CD4-positive, alpha-beta T cell (primary cell): ENCODE measurements around the gene SRBD1. TPM values are rescaled to one million over a fixed set of nuclear protein-coding genes. Genes with fewer than 3 reads are reported as not detected.

ENCODE experiments used
- ATAC-seq: fragments of 200-7000 bp; cut with Tn5 transposase; one replicate; pipeline ENCODE4 v1.10.0; 2022; ENCODE audit warnings: mild to moderate bottlenecking; ENCODE audit not compliant: poor library complexity
- CTCF ChIA-PET: fragments of 350-600 bp; sonication (Branson Sonifier 250); formaldehyde crosslinking; loops from one replicate; lab custom pipeline; 2021; ENCODE audit warnings: antibody characterized with exemption, inconsistent platforms; lab: Charles Lee
- POLR2A ChIA-PET: fragments of 350-600 bp; sonication (Branson Sonifier 250); formaldehyde crosslinking; loops from one replicate; lab custom pipeline; 2021; ENCODE audit warnings: antibody characterized with exemption, inconsistent platforms; lab: Charles Lee
- DNase-seq, 14 experiments: peaks; one replicate each; pipeline ENCODE4 v3.0.0-alpha.2; 2013 to 2020; ENCODE audit warnings: mixed read lengths in 2 of 14
- H3K27ac ChIP-seq, 2 donors: one replicate each; pipeline versions ENCODE4 v1.5.1 to v1.7.0; 2013; ENCODE audit warnings: low read length in 2 of 2, low read depth in 1 of 2, mild to moderate bottlenecking in 1 of 2
- H3K27me3 ChIP-seq, 2 experiments: 1 replicate in 1 of 2; 2 replicates in 1 of 2; pipeline versions ENCODE4 v1.6.1 to v1.7.0; 2013; ENCODE audit warnings: low read length in 2 of 2, control low read depth in 1 of 2, mild to moderate bottlenecking in 1 of 2, moderate library complexity in 1 of 2; ENCODE audit not compliant: insufficient read depth in 2 of 2, control insufficient read depth in 1 of 2
- H3K36me3 ChIP-seq: one replicate; pipeline ENCODE4 v1.6.1; 2013; ENCODE audit warnings: low read length, control low read depth; ENCODE audit not compliant: insufficient read depth
- H3K4me1 ChIP-seq: one replicate; pipeline ENCODE4 v1.6.1; 2013; ENCODE audit warnings: low read length, control low read depth; ENCODE audit not compliant: insufficient read depth
- H3K4me3 ChIP-seq: one replicate; pipeline ENCODE4 v1.5.1; 2013; ENCODE audit warnings: mild to moderate bottlenecking, low read length, moderate library complexity
- H3K9me3 ChIP-seq, 2 experiments: 1 replicate in 1 of 2; 2 replicates in 1 of 2; pipeline versions ENCODE4 v1.6.1 to v1.7.0; 2013; ENCODE audit warnings: low read length in 2 of 2, mild to moderate bottlenecking in 2 of 2, control low read depth in 1 of 2, moderate library complexity in 1 of 2; ENCODE audit not compliant: control insufficient read depth in 1 of 2, insufficient read depth in 1 of 2
- H3K27ac Mint-ChIP-seq: one replicate; pipeline ENCODE4 v1.8.0; 2020; ENCODE audit warnings: mixed read lengths
- H3K27me3 Mint-ChIP-seq: one replicate; pipeline ENCODE4 v1.8.0; 2021; ENCODE audit warnings: mixed read lengths
- H3K36me3 Mint-ChIP-seq: one replicate; pipeline ENCODE4 v1.8.0; 2021; ENCODE audit warnings: low read depth, mixed read lengths
- H3K4me1 Mint-ChIP-seq: one replicate; pipeline ENCODE4 v1.8.0; 2021; ENCODE audit warnings: low read depth, mixed read lengths
- H3K4me3 Mint-ChIP-seq: one replicate; pipeline ENCODE4 v1.8.0; 2020; ENCODE audit warnings: mild to moderate bottlenecking, mixed read lengths
- H3K9me3 Mint-ChIP-seq: one replicate; pipeline ENCODE4 v1.8.0; 2020; ENCODE audit warnings: mixed read lengths
- CTCF ChIP-seq: fragments of 200-600 bp; IDR thresholded peaks from one replicate; pipeline ENCODE4 v1.8.0; 2022; ENCODE audit warnings: antibody characterized with exemption, mild to moderate bottlenecking
- intact Hi-C, 2 experiments: fragments of 100-400 bp; cut with DNase I in 1 of 2; cut with micrococcal nuclease in 1 of 2; formaldehyde crosslinking; loops; one replicate each; pipeline versions ENCODE4 v1.15.1 to v1.9.0; 2023 to 2025; cut with DNase I, micrococcal nuclease
- total RNA-seq, 174 experiments: library from RNA in 2 of 174; stranded (reverse) in 2 of 174; gene quantifications; one replicate each; pipeline ENCODE4 v1.2.3 and lab custom pipeline; 2021 to 2026

Gene SRBD1
- total RNA-seq, 2 experiments from 2014 or later: 14.2 to 16.0 TPM

- Histone ChIP-seq H3K27ac (no peak overlapping the region), H3K4me1 (no peaks in the 10 kb centered on the region), H3K27me3 (no peaks in the 10 kb centered on the region), H3K36me3 (no peaks in the 10 kb centered on the region), H3K9me3 (no peaks in the 10 kb centered on the region), H3K4me3 (no peak overlapping the region)
- DNase-seq (no peak), ATAC-seq (no peak)
- TF ChIP-seq CTCF: no peak
- Mint-ChIP-seq H3K36me3 (peaks cover 39% of the 10 kb centered on the region), H3K4me1 (no peaks in the 10 kb centered on the region), H3K27me3 (no peaks in the 10 kb centered on the region), H3K9me3 (no peaks in the 10 kb centered on the region), H3K27ac (no peak overlapping the region), H3K4me3 (no peak overlapping the region)
- POLR2A ChIA-PET: no interaction called here
- intact Hi-C loops: no loop called here
- CTCF ChIA-PET: no interaction called here
Observed at GRCh38 chr2:45399040-45399784, 211.9 kb downstream of the SRBD1 start.

- TF ChIP-seq CTCF: no peak
- H3K4me3 Mint-ChIP-seq: no peak overlapping the region
- H3K27ac Mint-ChIP-seq: no peak overlapping the region
- H3K27me3 ChIP-seq: no peaks in the 10 kb centered on the region
- no peak overlapping the region for H3K27ac ChIP-seq
- H3K27me3 Mint-ChIP-seq: no peaks in the 10 kb centered on the region
- H3K36me3 ChIP-seq: peaks cover 3% of the 10 kb centered on the region
- peaks cover 32% of the 10 kb centered on the region for H3K36me3 Mint-ChIP-seq
- ChIA-PET CTCF (no interaction called here), POLR2A (interaction anchor here (1.3 kb wide), 1 partner anchor 29 kb away, joined by 3 read pairs; no protein-coding TSS in a partner anchor)
- H3K4me1 ChIP-seq: no peaks in the 10 kb centered on the region
- H3K9me3 Mint-ChIP-seq: no peaks in the 10 kb centered on the region
- no peak overlapping the region for H3K4me3 ChIP-seq
- no peaks in the 10 kb centered on the region for H3K4me1 Mint-ChIP-seq
- ATAC-seq (no peak), DNase-seq (no peak)
- intact Hi-C loops: no loop called here
- H3K9me3 ChIP-seq: no peaks in the 10 kb centered on the region
Observed at GRCh38 chr2:45397292-45397691, 213.8 kb downstream of the SRBD1 start.

GRCh38 chr2:45396671-45397070, 214.4 kb downstream of the SRBD1 start:
- H3K36me3 Mint-ChIP-seq: peaks cover 26% of the 10 kb centered on the region
- Histone ChIP-seq H3K36me3 (peaks cover 7% of the 10 kb centered on the region), H3K27ac (no peak overlapping the region), H3K27me3 (no peaks in the 10 kb centered on the region), H3K9me3 (no peaks in the 10 kb centered on the region), H3K4me1 (no peaks in the 10 kb centered on the region), H3K4me3 (no peak overlapping the region)
- CTCF ChIA-PET: no interaction called here
- POLR2A ChIA-PET: interaction anchor here (1.3 kb wide), 1 partner anchor 30 kb away, joined by 3 read pairs; no protein-coding TSS in a partner anchor
- no peak overlapping the region for H3K27ac Mint-ChIP-seq
- H3K4me3 Mint-ChIP-seq: no peak overlapping the region
- no peak for ATAC-seq
- no peaks in the 10 kb centered on the region for H3K4me1 Mint-ChIP-seq
- H3K9me3 Mint-ChIP-seq: no peaks in the 10 kb centered on the region
- intact Hi-C loops: no loop called here
- no peak for TF ChIP-seq CTCF
- H3K27me3 Mint-ChIP-seq: no peaks in the 10 kb centered on the region
- no peak for DNase-seq
